CD4-positive, CD25-positive, alpha-beta regulatory T cell (primary cell): ENCODE results near the gene SNX20. TPM values are rescaled to one million over a fixed set of nuclear protein-coding genes. Genes with fewer than 3 reads are reported as not detected.

Experiments
- ATAC-seq, 2 donors: fragments of 150-1000 bp; cut with Tn5 transposase; one replicate each; pipeline ENCODE4 v1.10.0; 2021; ENCODE audit warnings: low read depth in 2 of 2, moderate number of reproducible peaks in 2 of 2, moderate library complexity in 1 of 2
- DNase-seq, 3 donors: peaks; one replicate each; pipeline versions ENCODE4 v3.0.0 to v3.0.0-alpha.2; 2012 to 2022; ENCODE audit warnings: mixed read lengths in 1 of 3
- H3K27ac ChIP-seq: one replicate; pipeline ENCODE4 v1.7.0; 2013; ENCODE audit warnings: mild to moderate bottlenecking, low read length; ENCODE audit not compliant: insufficient read depth, poor library complexity, severe bottlenecking
- H3K27me3 ChIP-seq: one replicate; pipeline ENCODE4 v1.7.0; 2013; ENCODE audit warnings: low read length; ENCODE audit not compliant: control insufficient read depth, insufficient read depth
- H3K36me3 ChIP-seq: one replicate; pipeline ENCODE4 v1.7.0; 2013; ENCODE audit warnings: mild to moderate bottlenecking, low read length, moderate library complexity; ENCODE audit not compliant: control insufficient read depth, insufficient read depth
- H3K4me1 ChIP-seq: 2 replicates; pipeline ENCODE4 v1.7.0; 2013; ENCODE audit warnings: mild to moderate bottlenecking, low read length; ENCODE audit not compliant: insufficient read depth, control insufficient read depth, poor library complexity, severe bottlenecking
- H3K4me3 ChIP-seq: one replicate; pipeline ENCODE4 v1.7.0; 2013; ENCODE audit warnings: low read depth, mild to moderate bottlenecking, low read length, moderate library complexity
- H3K9me3 ChIP-seq, 2 experiments: 1 replicate in 1 of 2; 2 replicates in 1 of 2; pipeline ENCODE4 v1.7.0; 2013; ENCODE audit warnings: low read length in 2 of 2, mild to moderate bottlenecking in 1 of 2, moderate library complexity in 1 of 2; ENCODE audit not compliant: control insufficient read depth in 2 of 2
- H3K27ac Mint-ChIP-seq, 3 donors: one replicate each; pipeline ENCODE4 v1.8.0; 2020 to 2022; ENCODE audit warnings: mild to moderate bottlenecking in 3 of 3, mixed read lengths in 3 of 3, moderate library complexity in 2 of 3
- H3K27me3 Mint-ChIP-seq: one replicate; pipeline ENCODE4 v1.8.0; 2022; ENCODE audit warnings: mild to moderate bottlenecking, mixed read lengths
- H3K36me3 Mint-ChIP-seq: one replicate; pipeline ENCODE4 v1.8.0; 2020; ENCODE audit warnings: mixed read lengths
- H3K4me1 Mint-ChIP-seq, 4 donors: one replicate each; pipeline ENCODE4 v1.8.0; 2020 to 2022; ENCODE audit warnings: mixed read lengths in 4 of 4, mild to moderate bottlenecking in 1 of 4
- H3K4me3 Mint-ChIP-seq, 4 donors: one replicate each; pipeline ENCODE4 v1.8.0; 2020 to 2022; ENCODE audit warnings: mild to moderate bottlenecking in 4 of 4, mixed read lengths in 4 of 4, moderate library complexity in 3 of 4
- H3K9me3 Mint-ChIP-seq, 7 donors: one replicate each; pipeline ENCODE4 v1.8.0; 2020 to 2022; ENCODE audit warnings: mixed read lengths in 7 of 7, mild to moderate bottlenecking in 3 of 7, moderate library complexity in 2 of 7
- polyA plus RNA-seq, 4 donors: library from polyadenylated mRNA; unstranded; fragments of 300-500 nt; fragmentation: Illumina TruSeq; gene quantifications; one replicate each; pipeline ENCODE4 v1.2.3, GENCODE V29; 2021
- total RNA-seq: library from RNA; stranded (reverse); gene quantifications from one replicate; pipeline ENCODE4 v1.2.3, GENCODE V29; 2022

SNX20 gene
- total and polyA plus RNA-seq, 5 donors from 2014 or later = 69.2 to 173 (median 130) TPM

GRCh38 chr16:50677351-50677750, 3.8 kb downstream of the SNX20 start:
- peak overlapping the region; percentile 88 to 98 (median 93) for H3K27ac Mint-ChIP-seq
- Histone ChIP-seq H3K36me3 (peaks cover 69% of the 10 kb centered on the region), H3K27me3 (no peaks in the 10 kb centered on the region), H3K4me1 (peaks cover 49% of the 10 kb centered on the region), H3K27ac (peak overlapping the region; percentile 91), H3K4me3 (peak overlapping the region; percentile 98), H3K9me3 (peaks cover 7 to 18% of the 10 kb centered on the region in 2 experiments)
- H3K27me3 Mint-ChIP-seq = no peaks in the 10 kb centered on the region
- no peak for DNase-seq
- peaks cover 0 to 11% (median 1%) of the 10 kb centered on the region in 7 donors for H3K9me3 Mint-ChIP-seq
- peak overlapping the region; percentile 96 to 97 (median 97) for H3K4me3 Mint-ChIP-seq
- H3K36me3 Mint-ChIP-seq = peaks cover 70% of the 10 kb centered on the region
- no peak for ATAC-seq
- peaks cover 15 to 65% (median 53%) of the 10 kb centered on the region in 4 donors for H3K4me1 Mint-ChIP-seq

GRCh38 chr16:50676684-50677225, 4.4 kb downstream of the SNX20 start:
- ATAC-seq (no peak), DNase-seq (no peak)
- Mint-ChIP-seq H3K4me1 (peaks cover 15 to 59% (median 49%) of the 10 kb centered on the region in 4 donors), H3K9me3 (peaks cover 0 to 11% (median 1%) of the 10 kb centered on the region in 7 donors), H3K27me3 (no peaks in the 10 kb centered on the region), H3K4me3 (peak overlapping the region; percentile 41 to 97 (median 85)), H3K27ac (peak overlapping the region; percentile 88 to 98 (median 93)), H3K36me3 (peaks cover 76% of the 10 kb centered on the region)
- H3K27ac ChIP-seq = peak overlapping the region; percentile 91
- peaks cover 13 to 24% of the 10 kb centered on the region in 2 experiments for H3K9me3 ChIP-seq
- no peaks in the 10 kb centered on the region for H3K27me3 ChIP-seq
- peak overlapping the region; percentile 23 for H3K4me3 ChIP-seq
- H3K36me3 ChIP-seq = peaks cover 75% of the 10 kb centered on the region
- peaks cover 43% of the 10 kb centered on the region for H3K4me1 ChIP-seq

GRCh38 chr16:50675686-50676610, 5.2 kb downstream of the SNX20 start:
- H3K36me3 ChIP-seq = peaks cover 83% of the 10 kb centered on the region
- no peaks in the 10 kb centered on the region for H3K27me3 Mint-ChIP-seq
- peaks cover 21 to 52% (median 49%) of the 10 kb centered on the region in 4 donors for H3K4me1 Mint-ChIP-seq
- H3K4me1 ChIP-seq = peaks cover 37% of the 10 kb centered on the region
- H3K27ac Mint-ChIP-seq = peak overlapping the region in 1 of 3 donors; percentile 38
- H3K9me3 ChIP-seq = peaks cover 16 to 27% of the 10 kb centered on the region in 2 experiments
- peaks cover 0 to 11% (median 4%) of the 10 kb centered on the region in 7 donors for H3K9me3 Mint-ChIP-seq
- H3K27ac ChIP-seq = no peak overlapping the region
- ATAC-seq (no peak), DNase-seq (no peak)
- peak overlapping the region in 2 of 4 donors; percentile 74 to 96 for H3K4me3 Mint-ChIP-seq
- H3K4me3 ChIP-seq = no peak overlapping the region
- peaks cover 84% of the 10 kb centered on the region for H3K36me3 Mint-ChIP-seq
- H3K27me3 ChIP-seq = no peaks in the 10 kb centered on the region

DNA sequence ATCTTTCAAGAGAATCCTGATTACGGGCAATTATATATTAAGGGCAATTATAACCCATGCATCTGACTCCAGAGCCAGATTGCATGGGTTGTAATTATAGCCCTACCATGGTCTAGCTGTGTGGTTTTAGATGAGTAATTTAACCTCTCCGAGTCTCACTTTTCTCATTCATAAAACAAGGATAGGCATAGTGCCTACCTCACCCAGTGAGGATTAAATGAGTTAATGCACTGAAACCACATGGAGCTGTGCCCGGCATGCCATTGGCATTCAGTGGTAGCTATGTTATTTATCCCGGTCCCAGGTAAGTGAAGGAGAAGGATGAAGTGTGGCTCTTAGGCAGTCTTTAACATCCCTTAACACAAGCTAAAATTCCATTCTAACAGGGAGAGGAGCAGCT, 6.3 kb downstream of the SNX20 start:
- no peak for ATAC-seq
- Mint-ChIP-seq H3K27me3 (no peaks in the 10 kb centered on the region), H3K9me3 (peaks cover 0 to 12% (median 4%) of the 10 kb centered on the region in 7 donors), H3K4me3 (peak overlapping the region in 1 of 4 donors; percentile 58), H3K4me1 (peaks cover 21 to 47% (median 46%) of the 10 kb centered on the region in 4 donors), H3K27ac (peak overlapping the region in 2 of 3 donors; percentile 26 to 58), H3K36me3 (peaks cover 88% of the 10 kb centered on the region)
- no peaks in the 10 kb centered on the region for H3K27me3 ChIP-seq
- no peak for DNase-seq
- no peak overlapping the region for H3K4me3 ChIP-seq
- H3K36me3 ChIP-seq = peaks cover 93% of the 10 kb centered on the region
- H3K9me3 ChIP-seq = peaks cover 16 to 27% of the 10 kb centered on the region in 2 experiments
- no peak overlapping the region for H3K27ac ChIP-seq
- H3K4me1 ChIP-seq = peaks cover 30% of the 10 kb centered on the region

DNA sequence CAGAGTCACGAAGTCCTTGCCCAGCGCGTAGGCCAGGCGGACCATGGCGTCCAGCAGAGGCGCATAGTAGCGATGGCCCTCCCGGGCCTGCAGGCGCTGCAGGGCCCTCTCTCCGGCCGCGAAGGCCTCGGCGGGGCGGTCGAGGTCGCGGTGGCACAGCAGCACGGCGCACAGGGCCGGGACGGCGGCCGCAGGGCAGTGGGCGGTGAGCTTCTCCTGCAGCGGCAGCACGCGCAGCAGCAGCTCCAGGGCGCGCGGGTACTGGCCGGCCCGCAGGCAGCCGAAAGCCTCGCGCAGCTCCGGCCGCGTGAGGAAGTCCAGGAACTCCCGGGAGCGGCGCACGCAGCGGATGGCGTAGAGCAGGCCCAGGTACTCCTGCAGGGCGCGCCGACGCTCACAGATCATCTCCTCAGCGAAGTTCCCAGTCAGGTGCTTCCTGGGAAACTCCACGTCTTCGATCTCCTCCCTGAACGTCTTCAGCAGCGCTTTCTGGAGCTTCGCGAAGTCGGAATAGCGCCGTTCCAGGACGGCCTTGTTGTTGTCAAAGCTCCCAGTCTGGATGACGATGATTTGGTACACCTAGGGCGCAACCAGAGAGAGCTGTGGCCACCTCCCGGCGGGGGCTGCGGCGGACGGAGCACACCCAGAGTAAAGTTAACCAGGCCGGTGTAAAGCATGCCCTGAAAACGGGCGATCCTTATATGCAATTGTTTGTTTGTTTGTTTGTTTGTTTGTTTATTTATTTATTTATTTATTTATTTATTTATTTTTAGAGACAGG, 7.4 kb downstream of the SNX20 start:
- peak overlapping the region in 1 of 4 donors; percentile 73 for H3K4me3 Mint-ChIP-seq
- peaks cover 83% of the 10 kb centered on the region for H3K36me3 Mint-ChIP-seq

GRCh38 chr16:50671644-50672260, 9.4 kb downstream of the SNX20 start:
- peak overlapping the region in 1 of 4 donors; percentile 56 for H3K4me3 Mint-ChIP-seq
- H3K27ac ChIP-seq = no peak overlapping the region
- H3K27me3 ChIP-seq = no peaks in the 10 kb centered on the region
- peaks cover 16 to 27% of the 10 kb centered on the region in 2 experiments for H3K9me3 ChIP-seq
- ATAC-seq (peak in 1 of 2 donors; percentile 31), DNase-seq (peak; percentile 22 to 71 (median 50))
- H3K36me3 Mint-ChIP-seq = peaks cover 76% of the 10 kb centered on the region
- peak overlapping the region; percentile 35 to 90 (median 70) for H3K27ac Mint-ChIP-seq
- H3K9me3 Mint-ChIP-seq = peaks cover 0 to 12% (median 4%) of the 10 kb centered on the region in 7 donors
- H3K36me3 ChIP-seq = peaks cover 88% of the 10 kb centered on the region
- H3K4me3 ChIP-seq = no peak overlapping the region
- peaks cover 11% of the 10 kb centered on the region for H3K4me1 ChIP-seq
- peaks cover 13 to 40% (median 32%) of the 10 kb centered on the region in 4 donors for H3K4me1 Mint-ChIP-seq
- H3K27me3 Mint-ChIP-seq = no peaks in the 10 kb centered on the region

More for the DNA sequence above, 7.4 kb downstream of the SNX20 start:
- H3K27me3 ChIP-seq = no peaks in the 10 kb centered on the region
- H3K36me3 ChIP-seq = peaks cover 98% of the 10 kb centered on the region
- peaks cover 16 to 27% of the 10 kb centered on the region in 2 experiments for H3K9me3 ChIP-seq
- H3K27ac Mint-ChIP-seq = no peak overlapping the region
- ATAC-seq = no peak
- no peak overlapping the region for H3K27ac ChIP-seq
- peaks cover 18 to 43% (median 39%) of the 10 kb centered on the region in 4 donors for H3K4me1 Mint-ChIP-seq
- peaks cover 18% of the 10 kb centered on the region for H3K4me1 ChIP-seq
- peaks cover 0 to 12% (median 4%) of the 10 kb centered on the region in 7 donors for H3K9me3 Mint-ChIP-seq
- no peak overlapping the region for H3K4me3 ChIP-seq
- H3K27me3 Mint-ChIP-seq = no peaks in the 10 kb centered on the region
- DNase-seq = no peak
